A549 treated with CpdA at 1 μM for 4 hours (cell line): Measurements from ENCODE around the gene FMN1. TPM values are rescaled to one million over a fixed set of nuclear protein-coding genes. Genes with fewer than 3 reads are reported as not detected.

Source experiments
- total RNA-seq: library from RNA; stranded (reverse); fragments of 200-300 nt; extraction: Qiagen RNA extraction; gene quantifications from 5 replicates; pipeline ENCODE4 v1.2.3, GENCODE V29; 2022; ENCODE audit warnings: low read depth

FMN1 gene
- 0.27 to 0.59 TPM (median 0.41 TPM) in 5 replicates for total RNA-seq

GRCh38 chr15:33194704-33195670 is at the start of gene FMN1:
Gene FMN1, minus strand, starts transcription at chr15:33194714. Its CDS starts 39,800 bp downstream, at chr15:33154914.

GRCh38 chr15:32717426-32718226 is 476.9 kb downstream of the FMN1 start, which contains the start of gene GREM1:
Gene GREM1, plus strand, starts transcription at chr15:32718004. Its CDS starts 12,687 bp downstream, at chr15:32730691.

Other genes with a start within 250 kb of the FMN1 start
- 0.02 to 0.06 TPM (median 0.05 TPM) in 5 replicates for gene RYR3, start 116.3 kb upstream of the FMN1 start, total RNA-seq